Parathyroid adenoma (tissue), 2 donors: ENCODE results near the gene SERPINE3.

ENCODE experiments used
- H2AFZ ChIP-seq: fragments of 300-600 bp; sonication (generic); one replicate; pipeline ENCODE4 v1.7.0; 2017; ENCODE audit warnings: antibody characterized with exemption, mild to moderate bottlenecking
- H3K27ac ChIP-seq: fragments of 300-600 bp; sonication (generic); one replicate; pipeline ENCODE4 v1.7.0; 2017
- H3K27me3 ChIP-seq: fragments of 300-600 bp; sonication (generic); one replicate; pipeline ENCODE4 v1.7.0; 2017; ENCODE audit warnings: low read length; ENCODE audit not compliant: control insufficient read depth, insufficient read depth
- H3K36me3 ChIP-seq: fragments of 300-600 bp; sonication (generic); one replicate; pipeline ENCODE4 v1.7.0; 2017; ENCODE audit warnings: low read length; ENCODE audit not compliant: control insufficient read depth, insufficient read depth
- H3K4me1 ChIP-seq: fragments of 300-600 bp; sonication (generic); one replicate; pipeline ENCODE4 v1.7.0; 2017; ENCODE audit warnings: control low read depth
- H3K4me2 ChIP-seq: fragments of 300-600 bp; sonication (generic); one replicate; pipeline ENCODE4 v1.7.0; 2017; ENCODE audit warnings: low read length
- H3K4me3 ChIP-seq: fragments of 300-600 bp; sonication (generic); one replicate; pipeline ENCODE4 v1.7.0; 2017; ENCODE audit warnings: low read depth, low read length
- H3K79me2 ChIP-seq: fragments of 300-600 bp; sonication (generic); one replicate; pipeline ENCODE4 v1.7.0; 2017; ENCODE audit warnings: control low read depth
- H3K9ac ChIP-seq: fragments of 300-600 bp; sonication (generic); one replicate; pipeline ENCODE4 v1.7.0; 2017; ENCODE audit warnings: mild to moderate bottlenecking
- H3K9me3 ChIP-seq: fragments of 300-600 bp; sonication (generic); one replicate; pipeline ENCODE4 v1.7.0; 2017; ENCODE audit warnings: low read length; ENCODE audit not compliant: control insufficient read depth
- TF ChIP-seq, protein P1 (sequence below): fragments of 300-600 bp; sonication (generic); IDR thresholded peaks from one replicate; pipeline ENCODE4 v1.7.0; 2017; ENCODE audit warnings: antibody characterized with exemption, mild to moderate bottlenecking
- donor health status: primary hyperparathyroidism.

Gene SERPINE3

GRCh38 chr13:51321836-51322235 is 17.7 kb upstream of the SERPINE3 start:
- no peak overlapping the region for H3K4me3 ChIP-seq
- H3K79me2 ChIP-seq = no peaks in the 10 kb centered on the region
- TF ChIP-seq, protein P1, sequence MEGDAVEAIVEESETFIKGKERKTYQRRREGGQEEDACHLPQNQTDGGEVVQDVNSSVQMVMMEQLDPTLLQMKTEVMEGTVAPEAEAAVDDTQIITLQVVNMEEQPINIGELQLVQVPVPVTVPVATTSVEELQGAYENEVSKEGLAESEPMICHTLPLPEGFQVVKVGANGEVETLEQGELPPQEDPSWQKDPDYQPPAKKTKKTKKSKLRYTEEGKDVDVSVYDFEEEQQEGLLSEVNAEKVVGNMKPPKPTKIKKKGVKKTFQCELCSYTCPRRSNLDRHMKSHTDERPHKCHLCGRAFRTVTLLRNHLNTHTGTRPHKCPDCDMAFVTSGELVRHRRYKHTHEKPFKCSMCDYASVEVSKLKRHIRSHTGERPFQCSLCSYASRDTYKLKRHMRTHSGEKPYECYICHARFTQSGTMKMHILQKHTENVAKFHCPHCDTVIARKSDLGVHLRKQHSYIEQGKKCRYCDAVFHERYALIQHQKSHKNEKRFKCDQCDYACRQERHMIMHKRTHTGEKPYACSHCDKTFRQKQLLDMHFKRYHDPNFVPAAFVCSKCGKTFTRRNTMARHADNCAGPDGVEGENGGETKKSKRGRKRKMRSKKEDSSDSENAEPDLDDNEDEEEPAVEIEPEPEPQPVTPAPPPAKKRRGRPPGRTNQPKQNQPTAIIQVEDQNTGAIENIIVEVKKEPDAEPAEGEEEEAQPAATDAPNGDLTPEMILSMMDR = no peak
- H2AFZ ChIP-seq = no peak overlapping the region
- no peaks in the 10 kb centered on the region for H3K36me3 ChIP-seq
- no peak overlapping the region for H3K4me2 ChIP-seq
- H3K27ac ChIP-seq = no peak overlapping the region
- H3K27me3 ChIP-seq = no peaks in the 10 kb centered on the region
- no peaks in the 10 kb centered on the region for H3K9me3 ChIP-seq
- H3K9ac ChIP-seq = no peak overlapping the region
- peaks cover 2% of the 10 kb centered on the region for H3K4me1 ChIP-seq

DNA sequence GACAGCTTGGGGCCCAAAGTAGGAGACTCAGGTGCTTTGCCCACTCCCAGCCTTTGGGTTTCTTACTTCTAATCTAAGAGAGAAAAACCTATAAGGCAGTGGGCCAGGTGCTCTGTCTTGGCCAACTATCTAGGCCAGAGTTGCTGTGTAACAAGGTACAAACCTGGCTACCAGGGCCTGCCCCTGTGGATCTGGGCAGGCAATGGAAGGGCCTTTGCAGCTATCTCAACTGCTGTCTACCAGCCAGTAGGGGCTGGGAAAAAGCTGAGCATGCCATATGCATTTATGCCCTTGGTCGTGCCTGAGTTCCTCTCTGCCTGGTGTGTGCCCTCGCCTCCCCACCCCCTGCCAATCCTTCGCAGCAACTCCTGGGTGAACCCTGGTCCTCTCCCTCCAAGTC is 16.7 kb upstream of the SERPINE3 start:
- Histone ChIP-seq H3K27ac (no peak overlapping the region), H3K36me3 (no peaks in the 10 kb centered on the region), H3K27me3 (no peaks in the 10 kb centered on the region), H3K9ac (no peak overlapping the region), H2AFZ (no peak overlapping the region), H3K4me2 (no peak overlapping the region), H3K79me2 (no peaks in the 10 kb centered on the region), H3K4me3 (no peak overlapping the region), H3K4me1 (peaks cover 2% of the 10 kb centered on the region), H3K9me3 (no peaks in the 10 kb centered on the region)
- TF ChIP-seq, protein P1 = no peak

- Histone ChIP-seq H3K4me1 (peaks cover 2% of the 10 kb centered on the region), H3K36me3 (no peaks in the 10 kb centered on the region), H3K4me2 (no peak overlapping the region), H3K27ac (no peak overlapping the region), H3K9ac (no peak overlapping the region), H3K9me3 (no peaks in the 10 kb centered on the region), H3K4me3 (no peak overlapping the region), H2AFZ (no peak overlapping the region), H3K79me2 (no peaks in the 10 kb centered on the region), H3K27me3 (no peaks in the 10 kb centered on the region)
- TF ChIP-seq, protein P1 = no peak
Observed at GRCh38 chr13:51323824-51324511, 15.5 kb upstream of the SERPINE3 start.

DNA sequence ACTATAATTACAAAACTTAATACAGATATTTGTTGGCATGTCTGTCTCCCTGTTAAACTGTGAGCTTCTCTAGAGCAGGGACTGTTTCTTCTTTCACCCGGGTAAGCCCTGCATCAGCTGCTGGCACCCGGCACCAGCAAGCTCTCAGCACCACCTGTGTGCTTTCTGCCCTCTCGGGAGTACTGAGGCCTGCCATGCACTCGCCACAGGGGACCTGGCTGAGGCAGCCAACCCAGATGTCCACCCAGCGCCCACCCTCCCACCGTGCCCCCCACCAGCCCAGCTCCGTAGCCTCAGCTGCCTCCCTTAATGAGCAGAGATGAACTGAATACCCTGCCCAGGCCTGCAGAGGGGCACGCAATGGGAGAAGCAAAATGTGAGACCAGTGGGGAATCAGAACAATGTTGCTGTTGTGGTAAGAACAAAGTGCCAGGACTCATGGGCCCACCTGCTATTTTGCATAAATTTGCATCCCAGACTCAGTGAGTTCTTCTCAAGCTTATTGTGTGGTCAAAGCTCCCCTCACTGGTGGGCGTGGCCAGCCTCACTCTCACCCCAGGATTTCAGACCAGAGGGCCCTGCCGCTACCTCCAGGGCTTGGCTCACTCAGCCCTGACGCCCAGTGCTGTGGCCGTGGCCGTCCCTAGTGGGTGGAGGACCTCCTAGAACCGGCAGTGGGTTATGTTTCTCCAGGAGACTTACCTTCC is 14.6 kb upstream of the SERPINE3 start:
- Histone ChIP-seq H3K79me2 (no peaks in the 10 kb centered on the region), H3K4me1 (peaks cover 2% of the 10 kb centered on the region), H3K36me3 (no peaks in the 10 kb centered on the region), H3K9ac (no peak overlapping the region), H3K9me3 (no peaks in the 10 kb centered on the region), H2AFZ (no peak overlapping the region), H3K27ac (no peak overlapping the region), H3K27me3 (no peaks in the 10 kb centered on the region), H3K4me3 (no peak overlapping the region), H3K4me2 (no peak overlapping the region)
- TF ChIP-seq, protein P1 = no peak
